Endothelial cell (in vitro differentiated cells): ENCODE measurements around the gene HMGCR. TPM values are rescaled to one million over a fixed set of nuclear protein-coding genes. Genes with fewer than 3 reads are reported as not detected.

Experiments used
- DNase-seq: peaks from one replicate; pipeline ENCODE4 v3.0.0; 2021; ENCODE audit warnings: low spot score
- H3K27ac Mint-ChIP-seq: one replicate; pipeline ENCODE4 v1.8.0; 2021; ENCODE audit warnings: mixed read lengths, inconsistent platforms; ENCODE audit not compliant: unreplicated experiment
- H3K27me3 Mint-ChIP-seq: one replicate; pipeline ENCODE4 v1.8.0; 2021; ENCODE audit warnings: mild to moderate bottlenecking, moderate library complexity, mixed read lengths, inconsistent platforms; ENCODE audit not compliant: unreplicated experiment
- H3K36me3 Mint-ChIP-seq: one replicate; pipeline ENCODE4 v1.8.0; 2021; ENCODE audit warnings: mild to moderate bottlenecking, low read depth, mixed read lengths, inconsistent platforms; ENCODE audit not compliant: unreplicated experiment
- H3K4me1 Mint-ChIP-seq: one replicate; pipeline ENCODE4 v1.8.0; 2021; ENCODE audit warnings: mild to moderate bottlenecking, mixed read lengths, inconsistent platforms; ENCODE audit not compliant: unreplicated experiment
- H3K4me3 Mint-ChIP-seq: one replicate; pipeline ENCODE4 v1.8.0; 2021; ENCODE audit warnings: mild to moderate bottlenecking, mixed read lengths, inconsistent platforms; ENCODE audit not compliant: unreplicated experiment
- H3K9me3 Mint-ChIP-seq: one replicate; pipeline ENCODE4 v1.8.0; 2021; ENCODE audit warnings: mixed read lengths, inconsistent platforms; ENCODE audit not compliant: unreplicated experiment
- total RNA-seq: library from RNA; stranded (reverse); fragmentation: NEBNext Ultra II Directional; extraction: Animal tissue kit (Norgen Biotek cat#: 25700); gene quantifications from one replicate; pipeline ENCODE4 v1.2.1, GENCODE V29; 2021; ENCODE audit not compliant: unreplicated experiment
- TF ChIP-seq, protein P1 (sequence below): fragments of 200-600 bp; sonication (generic); IDR thresholded peaks from one replicate; pipeline ENCODE4 v1.5.0; 2021; ENCODE audit warnings: antibody characterized with exemption; ENCODE audit not compliant: unreplicated experiment

HMGCR gene
- total RNA-seq, 1 donor from 2014 or later, result 145 TPM

DNA sequence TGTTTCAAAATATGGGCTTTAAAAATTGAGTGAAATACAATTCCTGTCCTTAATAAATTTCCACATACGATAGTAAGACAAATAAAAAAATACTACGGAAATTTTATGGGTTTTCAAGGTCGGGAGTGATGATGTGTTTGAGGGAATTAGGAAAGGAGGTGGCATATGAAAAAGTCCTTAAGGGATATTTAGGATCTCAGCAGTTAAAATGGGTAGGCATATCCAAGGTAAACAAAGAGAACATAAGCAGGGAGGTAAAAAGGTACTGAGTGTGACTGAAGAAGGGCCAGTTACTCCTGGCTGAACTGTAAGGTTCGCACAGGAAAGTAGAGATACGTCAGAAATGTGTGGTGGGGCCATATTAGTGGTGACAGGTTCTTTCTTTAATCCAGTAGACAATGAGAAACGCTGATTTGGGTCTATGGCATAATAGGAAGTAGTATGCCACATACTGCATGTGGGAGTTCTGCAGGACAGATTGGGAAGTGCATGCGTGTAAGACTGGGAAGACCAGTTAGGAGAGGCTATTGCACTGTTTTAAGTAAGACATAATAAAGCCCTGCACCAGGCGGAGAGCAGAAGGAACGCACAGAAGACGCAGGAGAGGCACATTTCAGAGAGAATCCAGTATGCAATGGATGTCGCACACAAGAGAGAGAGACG is 937 bp upstream of the HMGCR start:
- Mint-ChIP-seq H3K4me3 (no peak overlapping the region), H3K27me3 (no peaks in the 10 kb centered on the region), H3K4me1 (peaks cover 31% of the 10 kb centered on the region), H3K27ac (no peak overlapping the region), H3K36me3 (no peaks in the 10 kb centered on the region), H3K9me3 (no peaks in the 10 kb centered on the region)
- peak; percentile 25 for DNase-seq
- TF ChIP-seq, protein P1, sequence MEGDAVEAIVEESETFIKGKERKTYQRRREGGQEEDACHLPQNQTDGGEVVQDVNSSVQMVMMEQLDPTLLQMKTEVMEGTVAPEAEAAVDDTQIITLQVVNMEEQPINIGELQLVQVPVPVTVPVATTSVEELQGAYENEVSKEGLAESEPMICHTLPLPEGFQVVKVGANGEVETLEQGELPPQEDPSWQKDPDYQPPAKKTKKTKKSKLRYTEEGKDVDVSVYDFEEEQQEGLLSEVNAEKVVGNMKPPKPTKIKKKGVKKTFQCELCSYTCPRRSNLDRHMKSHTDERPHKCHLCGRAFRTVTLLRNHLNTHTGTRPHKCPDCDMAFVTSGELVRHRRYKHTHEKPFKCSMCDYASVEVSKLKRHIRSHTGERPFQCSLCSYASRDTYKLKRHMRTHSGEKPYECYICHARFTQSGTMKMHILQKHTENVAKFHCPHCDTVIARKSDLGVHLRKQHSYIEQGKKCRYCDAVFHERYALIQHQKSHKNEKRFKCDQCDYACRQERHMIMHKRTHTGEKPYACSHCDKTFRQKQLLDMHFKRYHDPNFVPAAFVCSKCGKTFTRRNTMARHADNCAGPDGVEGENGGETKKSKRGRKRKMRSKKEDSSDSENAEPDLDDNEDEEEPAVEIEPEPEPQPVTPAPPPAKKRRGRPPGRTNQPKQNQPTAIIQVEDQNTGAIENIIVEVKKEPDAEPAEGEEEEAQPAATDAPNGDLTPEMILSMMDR, result no peak

DNA sequence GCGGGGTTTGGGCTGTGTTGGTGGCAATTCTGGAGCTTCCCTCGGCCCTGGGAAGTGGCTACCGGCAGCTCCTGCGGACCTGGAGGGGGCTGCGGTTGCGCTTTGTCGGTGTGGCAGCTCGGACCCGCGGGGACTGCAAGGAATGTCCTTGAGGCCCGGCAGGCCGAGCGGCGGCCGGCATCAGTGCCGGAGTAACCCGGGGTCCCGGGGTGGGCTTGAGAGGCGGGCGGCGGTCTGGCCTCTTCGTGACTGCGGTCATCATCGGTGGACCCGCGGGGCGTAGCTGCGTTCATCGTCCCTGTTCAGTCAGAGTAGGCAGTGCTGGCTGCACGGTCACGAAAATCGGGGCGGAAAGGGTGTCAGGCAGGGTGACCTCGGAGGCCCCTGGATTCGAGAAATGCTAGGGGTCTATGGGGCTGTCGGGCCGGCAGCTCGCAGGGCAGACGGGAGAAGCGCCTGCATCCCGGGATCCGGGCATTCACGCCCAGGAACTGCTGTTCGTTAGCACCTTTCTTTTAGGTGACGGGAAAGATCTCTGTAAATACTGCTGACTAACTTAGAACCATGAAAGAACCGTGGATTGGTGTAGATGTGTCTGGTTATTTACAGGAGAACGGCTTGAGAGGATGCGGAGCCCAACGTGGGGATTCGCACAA is 474 bp downstream of the HMGCR start:
- Mint-ChIP-seq H3K4me1 (peaks cover 35% of the 10 kb centered on the region), H3K27me3 (no peaks in the 10 kb centered on the region), H3K9me3 (no peaks in the 10 kb centered on the region), H3K36me3 (no peaks in the 10 kb centered on the region), H3K4me3 (no peak overlapping the region), H3K27ac (no peak overlapping the region)
- peak; percentile 36 for DNase-seq
- TF ChIP-seq, protein P1, result no peak

DNA sequence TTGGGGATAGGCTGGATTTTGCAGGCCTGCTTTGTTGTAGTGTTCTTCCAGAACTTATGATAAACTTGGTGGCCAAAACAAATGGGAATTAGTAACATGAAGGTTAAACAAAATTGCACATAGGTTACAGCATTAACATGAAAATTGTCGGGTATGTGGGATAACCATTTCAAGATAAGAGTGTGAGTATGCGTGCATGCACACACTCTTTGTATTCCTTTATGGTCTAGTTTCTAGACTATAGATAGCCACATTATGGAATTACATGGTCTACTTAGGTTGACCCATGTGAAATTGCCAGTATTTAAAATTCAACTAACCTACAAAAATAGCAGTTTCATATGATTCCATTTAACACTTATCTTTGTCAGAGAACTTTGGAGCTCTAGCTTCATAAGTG is 1.4 kb downstream of the HMGCR start:
- no peak for DNase-seq
- Mint-ChIP-seq H3K9me3 (no peaks in the 10 kb centered on the region), H3K36me3 (no peaks in the 10 kb centered on the region), H3K27me3 (no peaks in the 10 kb centered on the region), H3K27ac (no peak overlapping the region), H3K4me1 (peaks cover 35% of the 10 kb centered on the region), H3K4me3 (no peak overlapping the region)
- TF ChIP-seq, protein P1, result no peak

DNA sequence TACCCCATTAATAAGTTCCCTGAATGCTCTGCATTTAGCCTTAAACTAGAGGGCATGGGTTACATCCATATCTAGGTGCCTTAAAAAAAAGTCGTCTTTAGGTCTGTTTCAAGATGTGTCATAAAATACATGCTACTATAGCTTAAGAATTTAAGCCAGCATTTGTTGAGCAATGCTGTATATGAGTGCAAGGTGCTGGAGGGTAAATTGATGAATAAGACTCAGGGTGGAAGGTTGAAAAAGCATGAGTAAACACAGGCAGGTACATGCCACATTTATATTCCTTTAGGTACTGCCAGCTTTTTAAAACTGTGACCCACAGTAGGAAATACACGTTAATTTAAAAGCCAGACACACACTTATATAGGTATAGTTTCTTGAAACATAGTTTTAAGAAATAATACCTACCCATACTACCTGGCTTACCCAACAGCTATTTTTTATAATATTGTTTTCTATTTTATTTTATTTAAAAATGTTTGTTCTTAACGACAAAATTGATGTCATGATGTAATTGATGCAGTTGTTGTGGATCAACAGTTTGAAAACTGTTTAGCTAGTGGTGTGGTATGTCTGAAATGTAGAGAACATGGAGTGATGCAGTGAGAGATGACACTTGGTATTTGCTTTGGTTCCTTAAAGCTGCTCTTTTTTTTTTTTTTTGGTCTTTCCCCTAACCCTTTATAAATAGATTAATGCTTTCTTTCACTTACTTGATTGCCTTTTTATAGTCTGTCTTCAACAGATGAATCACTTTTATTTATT is 3.9 kb downstream of the HMGCR start:
- TF ChIP-seq, protein P1, result no peak
- DNase-seq, result no peak
- Mint-ChIP-seq H3K27ac (no peak overlapping the region), H3K36me3 (peaks cover 5% of the 10 kb centered on the region), H3K27me3 (no peaks in the 10 kb centered on the region), H3K4me1 (peaks cover 35% of the 10 kb centered on the region), H3K4me3 (no peak overlapping the region), H3K9me3 (no peaks in the 10 kb centered on the region)
